Endothelial cell of umbilical vein (primary cell): ENCODE results near the gene TTC4. TPM values are rescaled to one million over a fixed set of nuclear protein-coding genes. Genes with fewer than 3 reads are reported as not detected.

Source experiments
- BruUV-seq: library from RNA; stranded (reverse); fragments of 400-500 nt; replicated peaks from 2 replicates; lab custom pipeline; 2021; lab: Mats Ljungman, UMichigan
- CTCF ChIA-PET: fragments of 300-600, 350-600 bp; sonication (Branson Sonifier 250); formaldehyde crosslinking; loops from one replicate; lab custom pipeline; 2021; ENCODE audit warnings: antibody characterized with exemption, inconsistent platforms; lab: Charles Lee
- POLR2A ChIA-PET: fragments of 300-600, 350-600 bp; sonication (Branson Sonifier 250); formaldehyde crosslinking; loops from one replicate; lab custom pipeline; 2021; ENCODE audit warnings: antibody characterized with exemption, inconsistent platforms; lab: Charles Lee
- DNase-seq: peaks from one replicate; pipeline ENCODE4 v3.0.0-alpha.2; 2011; ENCODE audit warnings: low read depth, low spot score
- FAIRE-seq: peaks from 2 replicates; lab custom pipeline; 2011; peaks lifted over from hg19 to GRCh38; lab: Jason Lieb, UNC
- H2AFZ ChIP-seq: 2 replicates; pipeline ENCODE4 v1.6.0; 2012; ENCODE audit warnings: low read depth, low read length, control low read depth, inconsistent platforms
- H3K27ac ChIP-seq: 2 replicates; pipeline ENCODE4 v1.5.1; 2011; ENCODE audit warnings: low read depth, mild to moderate bottlenecking, control low read depth, low read length, moderate library complexity; ENCODE audit not compliant: insufficient read depth
- H3K27me3 ChIP-seq, 2 experiments: 2 replicates each; pipeline versions ENCODE4 v1.6.0 to v1.6.1; 2011; ENCODE audit warnings: low read length in 2 of 2, mixed read lengths in 1 of 2; ENCODE audit not compliant: control insufficient read depth in 2 of 2, insufficient read depth in 2 of 2
- H3K36me3 ChIP-seq, 2 experiments: 2 replicates in 1 of 2; 3 replicates in 1 of 2; pipeline ENCODE4 v1.5.1; 2011; ENCODE audit warnings: low read length in 2 of 2, mild to moderate bottlenecking in 1 of 2, moderate library complexity in 1 of 2; ENCODE audit not compliant: control insufficient read depth in 2 of 2, insufficient read depth in 2 of 2; ENCODE audit errors: extremely low read depth in 1 of 2
- H3K4me1 ChIP-seq: 3 replicates; pipeline ENCODE4 v1.5.1; 2011; ENCODE audit warnings: mild to moderate bottlenecking, low read length; ENCODE audit not compliant: control insufficient read depth, insufficient read depth; ENCODE audit errors: extremely low read depth
- H3K4me2 ChIP-seq: 2 replicates; pipeline ENCODE4 v1.6.1; 2011; ENCODE audit warnings: low read length, control low read depth, mixed read lengths; ENCODE audit not compliant: insufficient read depth
- H3K4me3 ChIP-seq, 3 experiments: fragments of 200-600 bp in 1 of 3; sonication (generic), shearing (Covaris generic) in 1 of 3; replicated peaks in 1 of 3; 2 replicates each; pipeline ENCODE4 v1.5.1; 2011 to 2016; ENCODE audit warnings: control low read depth in 3 of 3, low read length in 3 of 3, mild to moderate bottlenecking in 2 of 3, inconsistent platforms in 1 of 3, low read depth in 1 of 3, moderate library complexity in 1 of 3; ENCODE audit not compliant: insufficient read depth in 1 of 3
- H3K79me2 ChIP-seq: 2 replicates; pipeline ENCODE4 v1.6.0; 2012; ENCODE audit warnings: low read length, inconsistent platforms; ENCODE audit not compliant: control insufficient read depth, insufficient read depth
- H3K9ac ChIP-seq: replicated peaks from 2 replicates; pipeline ENCODE3; 2011; ENCODE audit warnings: low read length, control low read depth; ENCODE audit not compliant: insufficient read depth; ENCODE audit errors: extremely low read depth
- H3K9me1 ChIP-seq: replicated peaks from 3 replicates; pipeline ENCODE4 v1.6.0; 2011; ENCODE audit warnings: mild to moderate bottlenecking, low read length; ENCODE audit not compliant: control insufficient read depth, insufficient read depth; ENCODE audit errors: extremely low read depth
- H3K9me3 ChIP-seq: replicated peaks from 2 replicates; pipeline ENCODE4 v1.5.1; 2012; ENCODE audit warnings: low read length, inconsistent platforms; ENCODE audit not compliant: control insufficient read depth, insufficient read depth
- H4K20me1 ChIP-seq: replicated peaks from 2 replicates; pipeline ENCODE3; 2011; ENCODE audit warnings: mild to moderate bottlenecking, low read length; ENCODE audit not compliant: control insufficient read depth, insufficient read depth; ENCODE audit errors: extremely low read depth
- EZH2 ChIP-seq: IDR thresholded peaks from 2 replicates; pipeline ENCODE4 v1.6.1; 2012; ENCODE audit warnings: borderline replicate concordance, low read depth, mild to moderate bottlenecking, moderate library complexity, low read length, inconsistent platforms; ENCODE audit not compliant: severe bottlenecking
- FOS ChIP-seq: IDR thresholded peaks from 2 replicates; pipeline ENCODE4 v1.6.1; 2011; ENCODE audit warnings: mild to moderate bottlenecking, low read length, moderate library complexity, borderline replicate concordance; ENCODE audit not compliant: insufficient read depth
- GATA2 ChIP-seq: IDR thresholded peaks from 2 replicates; pipeline ENCODE4 v1.7.0; 2011; ENCODE audit warnings: low read depth, mild to moderate bottlenecking, moderate library complexity, mixed read lengths, low read length; ENCODE audit not compliant: insufficient read length, insufficient read depth
- JUN ChIP-seq: IDR thresholded peaks from 2 replicates; pipeline ENCODE4 v1.6.1; 2011; ENCODE audit warnings: borderline replicate concordance, low read depth; ENCODE audit not compliant: insufficient read length, insufficient read depth
- MYC ChIP-seq: IDR thresholded peaks from one replicate; pipeline ENCODE4 v1.6.1; 2011; ENCODE audit warnings: mild to moderate bottlenecking, low read depth, low read length
- POLR2A ChIP-seq: IDR thresholded peaks from 2 replicates; pipeline ENCODE4 v1.6.1; 2012; ENCODE audit warnings: low read depth, mild to moderate bottlenecking, control low read depth, low read length
- POLR2AphosphoS5 ChIP-seq: IDR thresholded peaks from 2 replicates; pipeline ENCODE4 v1.6.1; 2012; ENCODE audit warnings: low read depth, mild to moderate bottlenecking, control low read depth, low read length, moderate library complexity; ENCODE audit not compliant: insufficient read depth
- dilution Hi-C: fragments of 300-500 bp; cut with MboI; formaldehyde crosslinking; loops from one replicate; pipeline ENCODE4 v1.15.0; 2019; ENCODE audit warnings: low sequenced_read_pairs; ENCODE audit not compliant: extremely low pct_ligation_motif_present
- intact Hi-C: fragments of 100-400 bp; cut with micrococcal nuclease; formaldehyde crosslinking; loops from one replicate; pipeline ENCODE4 v1.10.0; 2022
- polyA plus RNA-seq, 4 experiments: library from polyadenylated mRNA; depleted of rRNA in 3 of 4; stranded (reverse) in 3 of 4; unstranded in 1 of 4; fragments of >200 nt; gene quantifications; 2 replicates each; pipeline versions ENCODE4 v1.2.1 to v1.2.3, GENCODE V29; 2011 to 2012; ENCODE audit warnings: missing spikeins in 1 of 4
- total RNA-seq: library from RNA; stranded (reverse); gene quantifications from 2 replicates; pipeline ENCODE4 v1.2.3, GENCODE V29; 2021
- TF ChIP-seq, protein P1 (sequence below): IDR thresholded peaks from 2 replicates; pipeline ENCODE4 v1.6.1; 2011; ENCODE audit not compliant: insufficient read depth, insufficient read length
- TF ChIP-seq, protein P2 (sequence below), 2 donors: IDR thresholded peaks; 1 replicate in 1 of 2; 2 replicates in 1 of 2; pipeline ENCODE4 v1.5.1; 2011; ENCODE audit warnings: low read length in 2 of 2, mild to moderate bottlenecking in 2 of 2, moderate library complexity in 2 of 2, control low read depth in 1 of 2, inconsistent platforms in 1 of 2, low read depth in 1 of 2; ENCODE audit not compliant: insufficient read depth in 1 of 2; ENCODE audit errors: extremely low read depth in 1 of 2

Gene TTC4
- total and polyA plus RNA-seq, 2 donors (not counting 3 experiments of a cell fraction or from before 2014, with no cell fraction given) = 19.2 to 28.8 TPM

DNA sequence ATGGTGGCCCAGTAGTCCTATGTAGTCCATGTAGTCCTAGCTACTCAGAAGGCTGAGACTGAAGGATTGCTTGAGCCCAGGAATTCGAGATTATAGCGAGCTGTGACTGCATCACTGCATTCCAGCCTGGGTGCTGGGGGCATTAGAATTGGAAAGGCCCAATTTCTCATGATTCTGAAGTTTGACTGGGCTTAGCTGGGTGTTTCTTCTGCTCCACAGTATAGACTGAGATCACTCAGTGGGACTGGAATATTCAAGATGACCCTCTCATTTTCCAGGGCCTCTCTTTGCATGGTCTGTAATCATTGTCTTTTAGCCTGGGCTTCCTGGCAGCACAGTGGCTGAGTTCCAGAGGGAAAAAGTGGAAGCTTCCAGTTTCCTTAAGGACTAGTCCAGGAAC lies 47.9 kb upstream of the TTC4 start:
- no peak for DNase-seq
- Histone ChIP-seq H3K9ac (no peak overlapping the region), H2AFZ (no peak overlapping the region), H3K4me2 (no peak overlapping the region), H3K4me1 (no peaks in the 10 kb centered on the region), H3K27me3 (no peaks in the 10 kb centered on the region), H3K9me1 (no peaks in the 10 kb centered on the region), H4K20me1 (no peaks in the 10 kb centered on the region), H3K4me3 (no peak overlapping the region), H3K79me2 (no peaks in the 10 kb centered on the region), H3K36me3 (no peaks in the 10 kb centered on the region), H3K27ac (no peak overlapping the region), H3K9me3 (no peaks in the 10 kb centered on the region)
- no TSS peak for BruUV-seq
- intact Hi-C loops = no loop called here
- ChIA-PET POLR2A (no interaction called here), CTCF (no interaction called here)
- FAIRE-seq = no peak
- dilution Hi-C loops = no loop called here
- TF ChIP-seq, protein P1, sequence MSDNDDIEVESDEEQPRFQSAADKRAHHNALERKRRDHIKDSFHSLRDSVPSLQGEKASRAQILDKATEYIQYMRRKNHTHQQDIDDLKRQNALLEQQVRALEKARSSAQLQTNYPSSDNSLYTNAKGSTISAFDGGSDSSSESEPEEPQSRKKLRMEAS = no peak
- TF ChIP-seq, protein P2, sequence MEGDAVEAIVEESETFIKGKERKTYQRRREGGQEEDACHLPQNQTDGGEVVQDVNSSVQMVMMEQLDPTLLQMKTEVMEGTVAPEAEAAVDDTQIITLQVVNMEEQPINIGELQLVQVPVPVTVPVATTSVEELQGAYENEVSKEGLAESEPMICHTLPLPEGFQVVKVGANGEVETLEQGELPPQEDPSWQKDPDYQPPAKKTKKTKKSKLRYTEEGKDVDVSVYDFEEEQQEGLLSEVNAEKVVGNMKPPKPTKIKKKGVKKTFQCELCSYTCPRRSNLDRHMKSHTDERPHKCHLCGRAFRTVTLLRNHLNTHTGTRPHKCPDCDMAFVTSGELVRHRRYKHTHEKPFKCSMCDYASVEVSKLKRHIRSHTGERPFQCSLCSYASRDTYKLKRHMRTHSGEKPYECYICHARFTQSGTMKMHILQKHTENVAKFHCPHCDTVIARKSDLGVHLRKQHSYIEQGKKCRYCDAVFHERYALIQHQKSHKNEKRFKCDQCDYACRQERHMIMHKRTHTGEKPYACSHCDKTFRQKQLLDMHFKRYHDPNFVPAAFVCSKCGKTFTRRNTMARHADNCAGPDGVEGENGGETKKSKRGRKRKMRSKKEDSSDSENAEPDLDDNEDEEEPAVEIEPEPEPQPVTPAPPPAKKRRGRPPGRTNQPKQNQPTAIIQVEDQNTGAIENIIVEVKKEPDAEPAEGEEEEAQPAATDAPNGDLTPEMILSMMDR (IDR thresholded peaks at IDR 0.05; ENCODE audit: extremely low read depth in 1 of 2, insufficient read depth in 1 of 2, low read depth in 1 of 2, low read length in 2 of 2) = no peak

DNA sequence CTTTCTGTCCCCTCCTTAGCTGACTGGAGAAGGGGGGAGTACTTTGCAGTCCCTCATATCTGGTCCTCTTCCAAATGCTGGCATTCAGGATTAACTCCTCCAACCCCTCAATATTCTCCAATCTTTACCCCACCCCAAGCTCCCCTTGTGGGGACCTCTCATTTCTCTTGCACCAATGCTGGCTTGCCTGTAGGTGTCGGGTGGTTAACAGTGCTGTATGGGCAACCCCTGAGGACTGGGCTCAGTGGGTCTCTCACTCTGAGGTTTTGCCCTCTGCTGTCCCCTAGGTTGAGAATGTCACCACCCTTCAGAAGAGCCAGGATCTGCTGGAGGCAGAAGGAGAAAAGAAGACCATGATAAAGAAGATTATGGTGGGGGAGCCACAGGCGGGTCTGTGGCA lies 47.1 kb upstream of the TTC4 start:
- TF ChIP-seq EZH2 (no peak), POLR2A (no peak), MYC (no peak), GATA2 (no peak), POLR2AphosphoS5 (no peak), FOS (no peak), JUN (no peak)
- TF ChIP-seq, protein P1 = no peak
- dilution Hi-C loops = no loop called here
- Histone ChIP-seq H3K79me2 (no peaks in the 10 kb centered on the region), H2AFZ (no peak overlapping the region), H3K4me2 (no peak overlapping the region), H3K9ac (no peak overlapping the region), H3K27ac (no peak overlapping the region), H3K36me3 (no peaks in the 10 kb centered on the region), H3K4me1 (no peaks in the 10 kb centered on the region), H3K9me3 (no peaks in the 10 kb centered on the region), H3K27me3 (no peaks in the 10 kb centered on the region), H3K9me1 (no peaks in the 10 kb centered on the region), H3K4me3 (no peak overlapping the region), H4K20me1 (no peaks in the 10 kb centered on the region)
- BruUV-seq = no TSS peak
- FAIRE-seq (no peak), DNase-seq (no peak)
- intact Hi-C loops = no loop called here
- ChIA-PET CTCF (no interaction called here), POLR2A (no interaction called here)
